HepG2 (cell line): ENCODE results near the gene SELENOS. TPM values are rescaled to one million over a fixed set of nuclear protein-coding genes. Genes with fewer than 3 reads are reported as not detected.

Experiments
- AGO2 ChIP-seq: fragments of 200-400 bp; formaldehyde crosslinking; optimal IDR thresholded peaks from 2 replicates; pipeline ENCODE3; 2017; ENCODE audit warnings: mild to moderate bottlenecking, low read depth, low read length, moderate library complexity
- FOXK2 ChIP-seq: fragments of 450-650 bp; IDR thresholded peaks from 2 replicates; pipeline ENCODE4 v1.6.1; 2016
- KDM5B ChIP-seq: sonication (generic); formaldehyde crosslinking; IDR thresholded peaks from 2 replicates; pipeline ENCODE4 v1.4.0; 2020; ENCODE audit warnings: missing genetic modification reagents, mild to moderate bottlenecking, borderline replicate concordance
- NFIC ChIP-seq: IDR thresholded peaks from 2 replicates; pipeline ENCODE4 v1.6.1; 2012; ENCODE audit warnings: mild to moderate bottlenecking, low read length, inconsistent platforms
- NR2C2 ChIP-seq: sonication (generic); formaldehyde crosslinking; IDR thresholded peaks from 2 replicates; pipeline ENCODE4 v1.4.0; 2020; ENCODE audit warnings: missing genetic modification reagents, mild to moderate bottlenecking, moderate library complexity, borderline replicate concordance
- RARA ChIP-seq: IDR thresholded peaks from 2 replicates; pipeline ENCODE4 v1.6.1; 2016; ENCODE audit warnings: missing genetic modification reagents, missing compliant biosample characterization
- SNAI1 ChIP-seq: sonication (generic); formaldehyde crosslinking; IDR thresholded peaks from 2 replicates; pipeline ENCODE4 v1.5.0; 2020; ENCODE audit warnings: mild to moderate bottlenecking, missing genetic modification reagents, borderline replicate concordance
- TBX2 ChIP-seq: sonication (generic); formaldehyde crosslinking; IDR thresholded peaks from 2 replicates; pipeline ENCODE4 v1.5.0; 2020; ENCODE audit warnings: missing genetic modification reagents, mild to moderate bottlenecking, borderline replicate concordance
- THYN1 ChIP-seq: sonication (generic); formaldehyde crosslinking; IDR thresholded peaks from 2 replicates; pipeline ENCODE4 v1.8.1; 2023; ENCODE audit warnings: low read depth, mild to moderate bottlenecking, moderate library complexity, missing genetic modification reagents, borderline replicate concordance
- TOPORS ChIP-seq: sonication (generic); formaldehyde crosslinking; IDR thresholded peaks from 2 replicates; pipeline ENCODE4 v1.8.0; 2023; ENCODE audit warnings: mild to moderate bottlenecking, missing genetic modification reagents
- ZFYVE20 ChIP-seq: sonication (generic); formaldehyde crosslinking; IDR thresholded peaks from 2 replicates; pipeline ENCODE4 v1.8.0; 2023; ENCODE audit warnings: low read depth, mild to moderate bottlenecking, moderate library complexity, missing genetic modification reagents, borderline replicate concordance
- ZNF20 ChIP-seq: sonication (generic); formaldehyde crosslinking; IDR thresholded peaks from 2 replicates; pipeline ENCODE4 v1.4.0; 2020; ENCODE audit warnings: mild to moderate bottlenecking, moderate library complexity, missing genetic modification reagents
- ZNF225 ChIP-seq: sonication (generic); formaldehyde crosslinking; IDR thresholded peaks from 2 replicates; pipeline ENCODE4 v1.4.0; 2020; ENCODE audit warnings: mild to moderate bottlenecking, missing genetic modification reagents
- ZNF572 ChIP-seq: sonication (generic); formaldehyde crosslinking; IDR thresholded peaks from 2 replicates; pipeline ENCODE4 v1.5.1; 2020; ENCODE audit warnings: mild to moderate bottlenecking, missing genetic modification reagents
- ZNF616 ChIP-seq: sonication (generic); formaldehyde crosslinking; IDR thresholded peaks from 2 replicates; pipeline ENCODE4 v1.5.0; 2020; ENCODE audit warnings: low read depth, mild to moderate bottlenecking, missing genetic modification reagents
- ZSCAN29 ChIP-seq: sonication (generic); formaldehyde crosslinking; conservative IDR thresholded peaks from 2 replicates; pipeline ENCODE4 v1.4.0; 2020; ENCODE audit warnings: mild to moderate bottlenecking, missing genetic modification reagents
- polyA plus RNA-seq, 8 experiments: library from polyadenylated mRNA; depleted of rRNA in 3 of 8; stranded (reverse) in 7 of 8; unstranded in 1 of 8; fragments of >200 nt; fragmentation: Illumina TruSeq in 4 of 8; extraction: Trizol in 4 of 8; gene quantifications; 2 replicates each; pipeline versions ENCODE4 v1.2.1 to v1.2.3, GENCODE V29; 2011 to 2016; ENCODE audit warnings: low read depth in 4 of 8, missing spikeins in 1 of 8, mixed read lengths in 1 of 8; ENCODE audit not compliant: insufficient read depth in 1 of 8
- total RNA-seq, 5 experiments: library from RNA; depleted of rRNA; stranded (reverse); fragments of >200 nt; fragmentation: Illumina TruSeq; extraction: Trizol; gene quantifications; 2 replicates each; pipeline ENCODE4 v1.2.3, GENCODE V29; 2016; ENCODE audit warnings: low read depth in 1 of 5
- TF ChIP-seq, protein P1 (sequence below): IDR thresholded peaks from 2 replicates; pipeline ENCODE4 v1.6.1; 2016; ENCODE audit warnings: missing compliant biosample characterization, missing genetic modification reagents, borderline replicate concordance
- TF ChIP-seq, protein P2 (sequence below): sonication (generic); formaldehyde crosslinking; IDR thresholded peaks from 2 replicates; pipeline ENCODE4 v1.4.0; 2020; ENCODE audit warnings: missing genetic modification reagents
- TF ChIP-seq, protein P3 (sequence below): IDR thresholded peaks from 2 replicates; pipeline ENCODE4 v1.6.1; 2012; ENCODE audit warnings: inconsistent platforms
- TF ChIP-seq, protein P4 (sequence below): sonication (generic); IDR thresholded peaks from 2 replicates; pipeline ENCODE4 v1.6.1; 2016; ENCODE audit warnings: low read depth, borderline replicate concordance
- TF ChIP-seq, protein P5 (sequence below): sonication (generic); formaldehyde crosslinking; IDR thresholded peaks from 2 replicates; pipeline ENCODE4 v1.8.0; 2022; ENCODE audit warnings: missing genetic modification reagents, mild to moderate bottlenecking, moderate library complexity, borderline replicate concordance
- TF ChIP-seq, protein P6 (sequence below): IDR thresholded peaks from 2 replicates; pipeline ENCODE4 v1.6.1; 2016; ENCODE audit warnings: missing genetic modification reagents, missing compliant biosample characterization

Gene SELENOS
- total and polyA plus RNA-seq, 2 of the 13 experiments (the other 11 are each of a cell fraction or from before 2014, with no cell fraction given) = 63.0 to 66.1 TPM

DNA sequence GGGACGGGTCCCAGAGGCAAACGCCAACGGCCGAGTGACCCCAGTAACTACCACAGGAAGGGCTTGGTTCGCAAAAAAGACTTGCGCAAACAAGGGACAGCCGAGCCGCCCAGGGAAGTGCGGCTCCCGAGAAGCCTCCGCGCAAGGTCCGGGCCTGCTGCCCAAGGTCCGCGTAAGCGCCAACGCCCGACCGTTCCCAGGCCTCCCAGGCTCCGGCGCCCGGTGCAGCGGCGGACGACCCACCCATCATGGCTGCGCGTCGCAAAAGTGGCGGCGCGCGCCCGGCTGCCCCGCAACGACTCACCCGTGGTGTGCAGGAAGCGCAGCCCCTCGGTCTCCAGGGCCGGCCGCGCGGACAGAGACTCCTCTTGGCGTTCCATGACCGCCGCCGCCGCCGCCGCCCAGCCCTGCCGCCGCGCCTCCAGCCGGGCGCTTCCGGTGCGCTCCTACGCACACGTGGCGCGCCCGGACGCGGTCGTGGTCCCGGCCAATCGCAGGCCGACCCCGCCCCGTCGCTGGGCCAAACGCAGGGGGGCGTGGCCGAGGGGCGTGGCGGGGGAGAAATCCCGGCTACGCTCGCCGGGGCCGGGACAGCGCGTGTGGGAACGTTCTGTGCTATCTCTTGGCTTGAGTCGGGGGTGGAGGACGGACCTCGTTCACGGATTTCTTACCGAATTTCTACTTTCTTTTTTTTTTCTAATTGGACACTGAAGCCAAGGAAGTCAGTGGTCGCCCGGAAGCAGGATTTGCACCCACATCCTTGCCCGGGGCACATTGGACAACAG lies at the start of gene SELENOS (continued):
- TF ChIP-seq, protein P1, sequence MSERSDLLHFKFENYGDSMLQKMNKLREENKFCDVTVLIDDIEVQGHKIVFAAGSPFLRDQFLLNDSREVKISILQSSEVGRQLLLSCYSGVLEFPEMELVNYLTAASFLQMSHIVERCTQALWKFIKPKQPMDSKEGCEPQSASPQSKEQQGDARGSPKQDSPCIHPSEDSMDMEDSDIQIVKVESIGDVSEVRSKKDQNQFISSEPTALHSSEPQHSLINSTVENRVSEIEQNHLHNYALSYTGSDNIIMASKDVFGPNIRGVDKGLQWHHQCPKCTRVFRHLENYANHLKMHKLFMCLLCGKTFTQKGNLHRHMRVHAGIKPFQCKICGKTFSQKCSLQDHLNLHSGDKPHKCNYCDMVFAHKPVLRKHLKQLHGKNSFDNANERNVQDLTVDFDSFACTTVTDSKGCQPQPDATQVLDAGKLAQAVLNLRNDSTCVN (CRISPR knock-in tag) = no peak
- TF ChIP-seq KDM5B (peak; percentile 73; the same call in 1 of the 2 replicates), ZSCAN29 (peak; percentile 40; the same call in 1 of the 2 replicates), NFIC (no peak), ZNF572 (CRISPR knock-in tag) (no peak), TOPORS (peak; percentile 80; the same call in 1 of the 2 replicates), ZNF225 (CRISPR knock-in tag) (no peak), AGO2 (peak; percentile 70), SNAI1 (CRISPR knock-in tag) (no peak), THYN1 (no peak), ZNF20 (CRISPR knock-in tag) (no peak), ZNF616 (CRISPR knock-in tag) (peak; percentile 75; the same call in 1 of the 2 replicates), TBX2 (0 out of 2 replicates have a peak, but pooled peaks have one; percentile 21), NR2C2 (CRISPR knock-in tag) (peak; percentile 76), ZFYVE20 (CRISPR knock-in tag) (no peak), FOXK2 (no peak), RARA (CRISPR knock-in tag) (0 out of 2 replicates have a peak, but pooled peaks have one; percentile 2)
- TF ChIP-seq, protein P2, sequence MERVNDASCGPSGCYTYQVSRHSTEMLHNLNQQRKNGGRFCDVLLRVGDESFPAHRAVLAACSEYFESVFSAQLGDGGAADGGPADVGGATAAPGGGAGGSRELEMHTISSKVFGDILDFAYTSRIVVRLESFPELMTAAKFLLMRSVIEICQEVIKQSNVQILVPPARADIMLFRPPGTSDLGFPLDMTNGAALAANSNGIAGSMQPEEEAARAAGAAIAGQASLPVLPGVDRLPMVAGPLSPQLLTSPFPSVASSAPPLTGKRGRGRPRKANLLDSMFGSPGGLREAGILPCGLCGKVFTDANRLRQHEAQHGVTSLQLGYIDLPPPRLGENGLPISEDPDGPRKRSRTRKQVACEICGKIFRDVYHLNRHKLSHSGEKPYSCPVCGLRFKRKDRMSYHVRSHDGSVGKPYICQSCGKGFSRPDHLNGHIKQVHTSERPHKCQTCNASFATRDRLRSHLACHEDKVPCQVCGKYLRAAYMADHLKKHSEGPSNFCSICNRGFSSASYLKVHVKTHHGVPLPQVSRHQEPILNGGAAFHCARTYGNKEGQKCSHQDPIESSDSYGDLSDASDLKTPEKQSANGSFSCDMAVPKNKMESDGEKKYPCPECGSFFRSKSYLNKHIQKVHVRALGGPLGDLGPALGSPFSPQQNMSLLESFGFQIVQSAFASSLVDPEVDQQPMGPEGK (CRISPR knock-in tag) = no peak
- TF ChIP-seq, protein P3, sequence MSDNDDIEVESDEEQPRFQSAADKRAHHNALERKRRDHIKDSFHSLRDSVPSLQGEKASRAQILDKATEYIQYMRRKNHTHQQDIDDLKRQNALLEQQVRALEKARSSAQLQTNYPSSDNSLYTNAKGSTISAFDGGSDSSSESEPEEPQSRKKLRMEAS = peak; percentile 92
- TF ChIP-seq, protein P4, sequence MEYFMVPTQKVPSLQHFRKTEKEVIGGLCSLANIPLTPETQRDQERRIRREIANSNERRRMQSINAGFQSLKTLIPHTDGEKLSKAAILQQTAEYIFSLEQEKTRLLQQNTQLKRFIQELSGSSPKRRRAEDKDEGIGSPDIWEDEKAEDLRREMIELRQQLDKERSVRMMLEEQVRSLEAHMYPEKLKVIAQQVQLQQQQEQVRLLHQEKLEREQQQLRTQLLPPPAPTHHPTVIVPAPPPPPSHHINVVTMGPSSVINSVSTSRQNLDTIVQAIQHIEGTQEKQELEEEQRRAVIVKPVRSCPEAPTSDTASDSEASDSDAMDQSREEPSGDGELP = no peak; the same call in 1 of the 2 replicates
- TF ChIP-seq, protein P5, sequence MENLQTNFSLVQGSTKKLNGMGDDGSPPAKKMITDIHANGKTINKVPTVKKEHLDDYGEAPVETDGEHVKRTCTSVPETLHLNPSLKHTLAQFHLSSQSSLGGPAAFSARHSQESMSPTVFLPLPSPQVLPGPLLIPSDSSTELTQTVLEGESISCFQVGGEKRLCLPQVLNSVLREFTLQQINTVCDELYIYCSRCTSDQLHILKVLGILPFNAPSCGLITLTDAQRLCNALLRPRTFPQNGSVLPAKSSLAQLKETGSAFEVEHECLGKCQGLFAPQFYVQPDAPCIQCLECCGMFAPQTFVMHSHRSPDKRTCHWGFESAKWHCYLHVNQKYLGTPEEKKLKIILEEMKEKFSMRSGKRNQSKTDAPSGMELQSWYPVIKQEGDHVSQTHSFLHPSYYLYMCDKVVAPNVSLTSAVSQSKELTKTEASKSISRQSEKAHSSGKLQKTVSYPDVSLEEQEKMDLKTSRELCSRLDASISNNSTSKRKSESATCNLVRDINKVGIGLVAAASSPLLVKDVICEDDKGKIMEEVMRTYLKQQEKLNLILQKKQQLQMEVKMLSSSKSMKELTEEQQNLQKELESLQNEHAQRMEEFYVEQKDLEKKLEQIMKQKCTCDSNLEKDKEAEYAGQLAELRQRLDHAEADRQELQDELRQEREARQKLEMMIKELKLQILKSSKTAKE (CRISPR knock-in tag) = 0 out of 2 replicates have a peak, but pooled peaks have one; percentile 21
- TF ChIP-seq, protein P6, sequence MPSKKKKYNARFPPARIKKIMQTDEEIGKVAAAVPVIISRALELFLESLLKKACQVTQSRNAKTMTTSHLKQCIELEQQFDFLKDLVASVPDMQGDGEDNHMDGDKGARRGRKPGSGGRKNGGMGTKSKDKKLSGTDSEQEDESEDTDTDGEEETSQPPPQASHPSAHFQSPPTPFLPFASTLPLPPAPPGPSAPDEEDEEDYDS (CRISPR knock-in tag) = peak; percentile 78; the same call in 1 of the 2 replicates
